CD14-positive monocyte (primary cell): Measurements from ENCODE around the gene SETD1A. TPM values are rescaled to one million over a fixed set of nuclear protein-coding genes. Genes with fewer than 3 reads are reported as not detected.

Experiments used
- DNase-seq, 3 donors: peaks; one replicate each; pipeline ENCODE4 v3.0.0-alpha.2; 2011 to 2022
- H2AFZ ChIP-seq: 2 replicates; pipeline ENCODE4 v1.6.0; 2012; ENCODE audit warnings: mild to moderate bottlenecking, low read depth, low read length, inconsistent platforms; ENCODE audit not compliant: insufficient read depth, poor library complexity, severe bottlenecking
- H3K27ac ChIP-seq, 2 donors: 1 replicate in 1 of 2; 2 replicates in 1 of 2; pipeline ENCODE4 v1.5.1; 2012 to 2013; ENCODE audit warnings: low read length in 2 of 2, control low read depth in 1 of 2, inconsistent platforms in 1 of 2, low read depth in 1 of 2, mild to moderate bottlenecking in 1 of 2
- H3K27me3 ChIP-seq, 2 donors: one replicate each; pipeline versions ENCODE4 v1.6.0 to v1.6.1; 2011 to 2013; ENCODE audit warnings: low read length in 2 of 2; ENCODE audit not compliant: control insufficient read depth in 2 of 2, insufficient read depth in 2 of 2
- H3K36me3 ChIP-seq, 2 donors: replicated peaks in 1 of 2; 1 replicate in 1 of 2; 2 replicates in 1 of 2; pipeline versions ENCODE4 v1.5.1 to v1.6.1; 2012 to 2013; ENCODE audit warnings: low read length in 2 of 2, control low read depth in 1 of 2, inconsistent platforms in 1 of 2, mild to moderate bottlenecking in 1 of 2; ENCODE audit not compliant: insufficient read depth in 2 of 2, control insufficient read depth in 1 of 2
- H3K4me1 ChIP-seq, 2 donors: 1 replicate in 1 of 2; 2 replicates in 1 of 2; pipeline versions ENCODE4 v1.5.1 to v1.6.1; 2012 to 2013; ENCODE audit warnings: low read length in 2 of 2, control low read depth in 1 of 2, inconsistent platforms in 1 of 2, mild to moderate bottlenecking in 1 of 2, moderate library complexity in 1 of 2; ENCODE audit not compliant: insufficient read depth in 2 of 2, control insufficient read depth in 1 of 2
- H3K4me2 ChIP-seq: replicated peaks from 2 replicates; pipeline ENCODE3; 2012; ENCODE audit warnings: low read length, moderate library complexity, mild to moderate bottlenecking; ENCODE audit not compliant: poor library complexity, severe bottlenecking; ENCODE audit errors: extremely low read depth
- H3K4me3 ChIP-seq, 3 experiments: fragments of 200-600 bp in 1 of 3; sonication (generic) in 1 of 3; replicated peaks in 1 of 3; 1 replicate in 2 of 3; 2 replicates in 1 of 3; pipeline ENCODE4 v1.5.1; 2011 to 2013; ENCODE audit warnings: low read length in 3 of 3, mild to moderate bottlenecking in 3 of 3, control low read depth in 2 of 3, low read depth in 2 of 3, inconsistent platforms in 1 of 3, moderate library complexity in 1 of 3
- H3K79me2 ChIP-seq: 2 replicates; pipeline ENCODE4 v1.6.0; 2012; ENCODE audit warnings: mild to moderate bottlenecking, control low read depth, inconsistent platforms, low read length, moderate library complexity; ENCODE audit not compliant: insufficient read depth
- H3K9ac ChIP-seq: 2 replicates; pipeline ENCODE4 v1.6.0; 2017; ENCODE audit warnings: low read length, mild to moderate bottlenecking; ENCODE audit not compliant: insufficient read depth, poor library complexity, severe bottlenecking
- H3K9me3 ChIP-seq, 2 donors: replicated peaks in 1 of 2; 1 replicate in 1 of 2; 2 replicates in 1 of 2; pipeline versions ENCODE4 v1.5.1 to v1.6.1; 2012 to 2013; ENCODE audit warnings: low read length in 2 of 2, control low read depth in 1 of 2; ENCODE audit not compliant: control insufficient read depth in 1 of 2, insufficient read depth in 1 of 2
- H4K20me1 ChIP-seq: 2 replicates; pipeline ENCODE4 v1.6.0; 2012; ENCODE audit warnings: mild to moderate bottlenecking, low read length, control low read depth, moderate library complexity; ENCODE audit not compliant: insufficient read depth
- H3K27ac Mint-ChIP-seq, 7 donors: one replicate each; pipeline ENCODE4 v1.8.0; 2020; ENCODE audit warnings: mild to moderate bottlenecking in 7 of 7, mixed read lengths in 7 of 7, moderate library complexity in 6 of 7, inconsistent platforms in 2 of 7
- H3K27me3 Mint-ChIP-seq, 3 donors: one replicate each; pipeline ENCODE4 v1.8.0; 2021 to 2022; ENCODE audit warnings: low read depth in 3 of 3, mild to moderate bottlenecking in 3 of 3, mixed read lengths in 3 of 3, moderate library complexity in 3 of 3, inconsistent platforms in 1 of 3
- H3K36me3 Mint-ChIP-seq, 2 donors: one replicate each; pipeline ENCODE4 v1.8.0; 2020; ENCODE audit warnings: mixed read lengths in 2 of 2, inconsistent platforms in 1 of 2, mild to moderate bottlenecking in 1 of 2
- H3K4me1 Mint-ChIP-seq: one replicate; pipeline ENCODE4 v1.8.0; 2020; ENCODE audit warnings: mild to moderate bottlenecking, mixed read lengths
- H3K4me3 Mint-ChIP-seq, 2 donors: one replicate each; pipeline ENCODE4 v1.8.0; 2020; ENCODE audit warnings: mild to moderate bottlenecking in 2 of 2, mixed read lengths in 2 of 2, moderate library complexity in 1 of 2
- H3K9me3 Mint-ChIP-seq, 7 donors: one replicate each; pipeline ENCODE4 v1.8.0; 2020 to 2022; ENCODE audit warnings: mixed read lengths in 7 of 7, mild to moderate bottlenecking in 6 of 7, moderate library complexity in 6 of 7, inconsistent platforms in 2 of 7
- CTCF ChIP-seq: fragments of 200-600 bp; IDR thresholded peaks from one replicate; pipeline ENCODE4 v1.8.0; 2022; ENCODE audit warnings: antibody characterized with exemption, mild to moderate bottlenecking
- WGBS: methylation state at CpG from one replicate; pipeline ENCODE4 v1.1.5; 2013; ENCODE audit warnings: missing lambda C conversion rate; ENCODE audit not compliant: insufficient coverage; 5-methylcytosine and 5-hydroxymethylcytosine counted together
- intact Hi-C, 2 donors: fragments of 100-400 bp; cut with micrococcal nuclease; formaldehyde crosslinking; loops; one replicate each; pipeline versions ENCODE4 v1.15.0 to v1.15.1; 2023
- polyA plus RNA-seq, 3 donors: library from polyadenylated mRNA; depleted of rRNA in 1 of 3; unstranded in 2 of 3; stranded (reverse) in 1 of 3; fragments of 300-500 nt in 2 of 3; fragments of >200 nt in 1 of 3; fragmentation: Illumina TruSeq in 2 of 3; gene quantifications; 1 replicate in 2 of 3; 2 replicates in 1 of 3; pipeline ENCODE4 v1.2.3, GENCODE V29; 2012 to 2021

SETD1A gene
- polyA plus RNA-seq, 3 donors: 0.16 to 6.6 (median 1.3) TPM

DNA sequence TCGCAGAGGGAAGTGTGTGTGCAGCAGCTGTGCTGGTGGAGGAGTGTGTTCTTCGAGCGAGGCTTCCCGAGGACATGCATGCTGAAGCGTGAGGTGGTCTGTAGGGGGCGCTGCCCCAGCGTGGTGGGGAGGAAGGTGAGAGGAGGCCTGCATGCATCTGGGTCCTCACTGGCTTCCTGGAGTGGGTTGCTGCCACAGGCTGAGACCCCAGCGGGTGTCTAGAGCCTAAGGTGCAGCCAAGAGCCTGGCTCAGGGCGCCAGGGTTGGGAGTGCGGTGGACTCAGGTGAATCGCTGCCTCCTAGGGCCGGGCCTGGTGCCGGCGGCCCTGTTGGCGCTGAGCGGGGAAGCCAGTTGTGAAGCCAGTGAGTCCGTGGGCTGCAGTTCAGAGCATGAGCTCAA is 19.9 kb downstream of the SETD1A start:
- Histone ChIP-seq H3K9me3 (no peaks in the 10 kb centered on the region), H3K4me2 (no peak overlapping the region), H3K27me3 (no peaks in the 10 kb centered on the region), H3K9ac (no peak overlapping the region), H3K36me3 (peaks cover 79% of the 10 kb centered on the region in 2 donors), H3K4me3 (no peak overlapping the region), H4K20me1 (peaks cover 7% of the 10 kb centered on the region), H3K79me2 (no peaks in the 10 kb centered on the region), H2AFZ (no peak overlapping the region), H3K27ac (no peak overlapping the region), H3K4me1 (no peaks in the 10 kb centered on the region)
- Mint-ChIP-seq H3K27ac (peak overlapping the region in 3 of 7 donors; percentile 22 to 43 (median 41)), H3K4me1 (no peaks in the 10 kb centered on the region), H3K9me3 (peaks cover 0 to 2% (median 0%) of the 10 kb centered on the region in 7 donors), H3K36me3 (peaks cover 74 to 96% of the 10 kb centered on the region in 2 donors), H3K4me3 (no peak overlapping the region), H3K27me3 (no peaks in the 10 kb centered on the region)
- WGBS: 93% methylated on average over 17 of the region's 17 CpGs
- intact Hi-C loops: no loop called here
- peak; percentile 34 for TF ChIP-seq CTCF
- no peak for DNase-seq

DNA sequence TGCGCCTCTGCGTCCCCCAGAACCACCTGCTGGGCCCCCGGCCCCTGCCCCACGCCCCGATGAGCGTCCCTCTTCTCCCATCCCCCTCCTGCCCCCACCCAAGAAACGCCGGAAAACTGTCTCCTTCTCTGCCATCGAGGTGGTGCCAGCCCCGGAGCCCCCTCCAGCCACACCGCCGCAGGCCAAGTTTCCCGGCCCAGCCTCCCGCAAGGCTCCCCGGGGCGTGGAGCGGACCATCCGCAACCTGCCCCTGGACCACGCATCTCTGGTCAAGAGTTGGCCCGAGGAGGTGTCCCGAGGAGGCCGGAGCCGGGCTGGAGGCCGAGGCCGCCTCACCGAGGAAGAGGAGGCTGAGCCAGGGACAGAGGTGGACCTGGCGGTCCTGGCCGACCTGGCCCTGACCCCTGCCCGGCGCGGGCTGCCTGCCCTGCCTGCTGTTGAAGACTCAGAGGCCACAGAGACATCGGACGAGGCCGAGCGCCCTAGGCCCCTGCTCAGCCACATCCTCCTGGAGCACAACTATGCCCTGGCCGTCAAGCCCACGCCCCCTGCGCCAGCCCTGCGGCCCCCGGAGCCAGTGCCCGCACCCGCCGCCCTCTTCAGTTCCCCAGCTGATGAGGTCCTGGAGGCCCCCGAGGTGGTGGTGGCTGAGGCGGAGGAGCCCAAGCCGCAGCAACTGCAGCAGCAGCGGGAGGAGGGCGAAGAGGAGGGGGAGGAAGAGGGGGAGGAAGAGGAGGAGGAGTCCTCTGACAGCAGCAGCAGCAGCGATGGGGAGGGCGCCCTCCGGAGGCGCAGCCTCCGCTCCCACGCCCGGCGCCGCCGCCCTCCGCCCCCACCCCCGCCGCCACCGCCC is 21.8 kb downstream of the SETD1A start:
- peaks cover 7% of the 10 kb centered on the region for H4K20me1 ChIP-seq
- H3K4me2 ChIP-seq: no peak overlapping the region
- peaks cover 77 to 86% of the 10 kb centered on the region in 2 donors for H3K36me3 ChIP-seq
- no peaks in the 10 kb centered on the region for H3K27me3 ChIP-seq
- H3K79me2 ChIP-seq: no peaks in the 10 kb centered on the region
- H3K27ac Mint-ChIP-seq: no peak overlapping the region
- peaks cover 68 to 95% of the 10 kb centered on the region in 2 donors for H3K36me3 Mint-ChIP-seq
- no peak overlapping the region for H3K9ac ChIP-seq
- H3K9me3 ChIP-seq: no peaks in the 10 kb centered on the region
- H3K9me3 Mint-ChIP-seq: peaks cover 0 to 3% (median 0%) of the 10 kb centered on the region in 7 donors
- DNase-seq: no peak
- no peak overlapping the region for H2AFZ ChIP-seq
- H3K4me3 ChIP-seq: no peak overlapping the region
- no peak overlapping the region for H3K4me3 Mint-ChIP-seq
- no peak overlapping the region for H3K27ac ChIP-seq
- no peak for TF ChIP-seq CTCF
- peaks cover 0 to under 1% of the 10 kb centered on the region in 2 donors for H3K4me1 ChIP-seq
- H3K27me3 Mint-ChIP-seq: no peaks in the 10 kb centered on the region
- H3K4me1 Mint-ChIP-seq: no peaks in the 10 kb centered on the region
- intact Hi-C loops: loop anchor here (10.0 kb wide), 3 partner anchors 175 to 885 kb away; partner anchors contain the start of gene PRSS36 (in 1 of the 2)
- 96% methylated on average over 55 of the region's 62 CpGs for WGBS
